K562 (cell line): ENCODE measurements around the gene ODF2. TPM values are rescaled to one million over a fixed set of nuclear protein-coding genes. Genes with fewer than 3 reads are reported as not detected.

Experiments used
- CLOCK ChIP-seq: fragments of 250-450 bp; sonication (Bioruptor Pico); IDR thresholded peaks from 2 replicates; pipeline ENCODE4 v1.4.0; 2020; ENCODE audit warnings: mild to moderate bottlenecking, moderate library complexity, borderline replicate concordance
- CREBBP ChIP-seq: IDR thresholded peaks from one replicate; pipeline ENCODE4 v1.6.1; 2012; ENCODE audit warnings: low read depth, mild to moderate bottlenecking, control low read depth, inconsistent platforms, low read length
- E2F6 ChIP-seq, 2 experiments: IDR thresholded peaks; 2 replicates each; pipeline ENCODE4 v1.6.1; 2011; ENCODE audit warnings: borderline replicate concordance in 1 of 2, control low read depth in 1 of 2, low read depth in 1 of 2, low read length in 1 of 2, mild to moderate bottlenecking in 1 of 2, mixed read lengths in 1 of 2, moderate library complexity in 1 of 2; ENCODE audit not compliant: insufficient read depth in 1 of 2, insufficient read length in 1 of 2, poor library complexity in 1 of 2, severe bottlenecking in 1 of 2; ENCODE audit errors: extremely low read depth in 1 of 2
- FOXP4 ChIP-seq: sonication (generic); formaldehyde crosslinking; IDR thresholded peaks from 2 replicates; pipeline ENCODE4 v1.8.0; 2022; ENCODE audit warnings: mild to moderate bottlenecking, missing genetic modification reagents, borderline replicate concordance
- HNRNPL ChIP-seq: fragments of 200-400 bp; formaldehyde crosslinking; IDR thresholded peaks from 2 replicates; pipeline ENCODE4 v1.6.1; 2017; ENCODE audit warnings: low read depth, mild to moderate bottlenecking, low read length
- KAT8 ChIP-seq: fragments of 450-650 bp; IDR thresholded peaks from 2 replicates; pipeline ENCODE4 v1.6.1; 2016; ENCODE audit warnings: low read depth, mild to moderate bottlenecking
- MAFF ChIP-seq: IDR thresholded peaks from 2 replicates; pipeline ENCODE4 v1.6.1; 2012; ENCODE audit warnings: low read length, improper control_type of control experiment
- NCOA1 ChIP-seq: fragments of 450-650 bp; IDR thresholded peaks from 2 replicates; pipeline ENCODE4 v1.6.1; 2016; ENCODE audit warnings: low read depth
- NFATC3 ChIP-seq: fragments of 450-650 bp; IDR thresholded peaks from 2 replicates; pipeline ENCODE4 v1.6.1; 2017; ENCODE audit warnings: mild to moderate bottlenecking
- PHF21A ChIP-seq: fragments of 450-650 bp; IDR thresholded peaks from 2 replicates; pipeline ENCODE4 v1.6.1; 2017; ENCODE audit warnings: low read depth, borderline replicate concordance
- POLR2AphosphoS5 ChIP-seq: IDR thresholded peaks from 2 replicates; pipeline ENCODE4 v1.6.1; 2011; ENCODE audit warnings: mild to moderate bottlenecking, low read depth, low read length, moderate library complexity; ENCODE audit not compliant: control insufficient read depth, insufficient read depth
- PTTG1 ChIP-seq: fragments of 450-650 bp; IDR thresholded peaks from 2 replicates; pipeline ENCODE4 v1.6.1; 2016; ENCODE audit warnings: low read depth, mild to moderate bottlenecking, missing genetic modification characterization, missing compliant biosample characterization
- STAT6 ChIP-seq: sonication (generic); formaldehyde crosslinking; IDR thresholded peaks from 2 replicates; pipeline ENCODE4 v1.8.1; 2023; ENCODE audit warnings: mild to moderate bottlenecking, missing genetic modification reagents
- TARDBP ChIP-seq: fragments of 450-650 bp; IDR thresholded peaks from 2 replicates; pipeline ENCODE4 v1.6.1; 2016
- ZBTB12 ChIP-seq: fragments of 250-450 bp; sonication (Bioruptor Pico); IDR thresholded peaks from 2 replicates; pipeline ENCODE4 v1.4.0; 2020
- ZSCAN29 ChIP-seq: fragments of 450-650 bp; IDR thresholded peaks from 2 replicates; pipeline ENCODE4 v1.6.1; 2017
- polyA plus RNA-seq, 8 experiments: library from polyadenylated mRNA; depleted of rRNA in 4 of 8; stranded (reverse) in 5 of 8; unstranded in 3 of 8; fragments of >200 nt; fragmentation: Nextera tagmentation in 2 of 8; fragmentation: Illumina TruSeq in 1 of 8; extraction: Ambion mirVana in 2 of 8; extraction: Trizol in 1 of 8; gene quantifications; 2 replicates each; pipeline versions ENCODE4 v1.2.1 to v1.2.3, GENCODE V29; 2011 to 2014; ENCODE audit warnings: inconsistent platforms in 1 of 8, missing spikeins in 1 of 8
- total RNA-seq, 7 experiments: library from RNA; depleted of rRNA in 6 of 7; stranded (reverse); fragments of >200 nt in 6 of 7; fragmentation: Illumina TruSeq in 2 of 7; extraction: Trizol in 2 of 7; gene quantifications; 2 replicates each; pipeline versions ENCODE4 v1.2.1 to v1.2.3, GENCODE V29; 2011 to 2021; ENCODE audit warnings: low replicate concordance in 1 of 7

The ODF2 gene
- total and polyA plus RNA-seq, 9 of the 15 experiments (the other 6 are each of a cell fraction or from before 2014, with no cell fraction given) = 16.5 to 83.2 (median 69.7) TPM

- TF ChIP-seq STAT6 (CRISPR knock-in tag) = no peak
- TF ChIP-seq MAFF = no peak
- peak; percentile 72 for TF ChIP-seq ZBTB12 (CRISPR knock-in tag)
- TF ChIP-seq CLOCK (CRISPR knock-in tag) = no peak
- TF ChIP-seq E2F6 (IDR thresholded peaks at IDR 0.05; ENCODE audit: borderline replicate concordance in 1 of 2, extremely low read depth in 1 of 2, insufficient read depth in 1 of 2, insufficient read length in 1 of 2, low read depth in 1 of 2, low read length in 1 of 2, poor library complexity in 1 of 2, severe bottlenecking in 1 of 2) = peak in 1 of 2 experiments; percentile 26
- no peak for TF ChIP-seq PTTG1 (tag)
- TF ChIP-seq FOXP4 (CRISPR knock-in tag) = no peak; the same call in 1 of the 2 replicates
- no peak for TF ChIP-seq PHF21A
- TF ChIP-seq ZSCAN29 = no peak; the same call in 1 of the 2 replicates
- TF ChIP-seq CREBBP = no peak
- no peak for TF ChIP-seq NFATC3
- TF ChIP-seq KAT8 = no peak
- no peak for TF ChIP-seq NCOA1
- peak; percentile 60; the same call in 1 of the 2 replicates for TF ChIP-seq HNRNPL
- TF ChIP-seq TARDBP = no peak
- TF ChIP-seq POLR2AphosphoS5 = peak; percentile 80
These were observed at the start of gene ODF2 (continued) for GRCh38 chr9:128455849-128456612.
